K562 (cell line): ENCODE results near the gene MED15.

Source experiments
- EZH2 ChIP-seq: IDR thresholded peaks from 2 replicates; pipeline ENCODE4 v1.6.1; 2012; ENCODE audit warnings: low read depth, mild to moderate bottlenecking, inconsistent platforms, low read length, borderline replicate concordance
- FOXP1 ChIP-seq: sonication (generic); formaldehyde crosslinking; IDR thresholded peaks from 2 replicates; pipeline ENCODE4 v1.8.0; 2022; ENCODE audit warnings: mild to moderate bottlenecking, missing genetic modification reagents
- GABPA ChIP-seq: fragments of 200-800 bp; sonication (Bioruptor generic); conservative IDR thresholded peaks from 2 replicates; pipeline ENCODE4 v1.6.1; 2016; ENCODE audit warnings: low read depth, missing genetic modification characterization, missing compliant biosample characterization
- JUNB ChIP-seq: fragments of 450-650 bp; formaldehyde crosslinking; conservative IDR thresholded peaks from 2 replicates; pipeline ENCODE4 v1.4.0; 2020; ENCODE audit warnings: mild to moderate bottlenecking
- KAT7 ChIP-seq: sonication (generic); formaldehyde crosslinking; IDR thresholded peaks from 2 replicates; pipeline ENCODE4 v1.8.0; 2022; ENCODE audit warnings: missing genetic modification reagents, mild to moderate bottlenecking, borderline replicate concordance
- POLR2AphosphoS5 ChIP-seq: IDR thresholded peaks from 2 replicates; pipeline ENCODE4 v1.6.1; 2011; ENCODE audit warnings: mild to moderate bottlenecking, low read depth, low read length, moderate library complexity; ENCODE audit not compliant: control insufficient read depth, insufficient read depth
- TCF7L2 ChIP-seq: fragments of 150-350 bp; IDR thresholded peaks from 2 replicates; pipeline ENCODE4 v1.6.1; 2016; ENCODE audit warnings: low read depth, mild to moderate bottlenecking, low read length, moderate library complexity
- ZNF589 ChIP-seq: fragments of 200-800 bp; sonication (Bioruptor generic); IDR thresholded peaks from 2 replicates; pipeline ENCODE4 v1.6.1; 2016; ENCODE audit warnings: low read depth, missing genetic modification characterization, missing compliant biosample characterization
- TF ChIP-seq, protein P1 (sequence below), 3 experiments: IDR thresholded peaks in 2 of 3; conservative IDR thresholded peaks in 1 of 3; 2 replicates each; pipeline ENCODE4 v1.5.1; 2011 to 2012; ENCODE audit warnings: low read length in 3 of 3, mild to moderate bottlenecking in 3 of 3, control low read depth in 2 of 3, improper control_type of control experiment in 1 of 3, inconsistent platforms in 1 of 3, low read depth in 1 of 3, mixed read lengths in 1 of 3, moderate library complexity in 1 of 3; ENCODE audit not compliant: insufficient read depth in 2 of 3

DNA sequence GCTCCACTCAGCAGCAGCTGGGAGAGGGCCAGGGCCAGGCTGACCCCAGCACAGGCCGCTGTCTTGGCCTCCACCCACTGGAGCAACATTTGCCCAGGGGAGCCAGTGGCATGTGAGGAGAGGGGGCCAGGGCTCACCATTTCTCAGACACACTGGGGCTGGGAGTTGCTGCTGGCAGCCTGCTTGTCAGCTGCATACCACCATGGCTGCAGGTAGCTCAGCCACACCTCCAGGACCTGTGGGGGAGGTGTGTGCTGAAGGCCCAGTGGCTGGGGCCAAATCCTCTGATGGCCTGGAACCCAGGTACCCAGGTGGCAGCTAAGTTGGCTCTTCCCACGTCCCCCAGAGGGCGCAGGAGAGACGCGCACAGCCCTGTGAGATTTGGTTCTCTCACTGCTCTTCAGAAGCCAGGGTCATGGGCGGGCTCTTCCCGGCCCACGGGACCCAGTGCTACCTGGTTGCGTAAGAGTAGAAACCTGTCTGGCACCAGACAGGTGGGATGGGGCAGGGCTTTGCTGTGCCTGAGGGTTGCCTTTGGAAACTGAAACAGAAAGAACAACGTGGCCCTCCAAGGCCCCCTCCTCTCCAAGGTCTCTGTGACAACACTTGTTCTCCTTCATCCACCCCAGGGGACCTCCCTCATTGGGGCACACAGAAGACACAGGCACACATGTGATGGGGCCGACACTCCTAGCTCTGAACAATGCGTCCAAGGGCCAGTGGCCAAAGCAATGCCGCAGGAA is 98.8 kb downstream of the MED15 start:
- TF ChIP-seq EZH2 (no peak), GABPA (tag) (no peak), TCF7L2 (no peak), KAT7 (CRISPR knock-in tag) (no peak), POLR2AphosphoS5 (no peak), JUNB (no peak; the same call in 1 of the 2 replicates), FOXP1 (no peak), ZNF589 (no peak)
- TF ChIP-seq, protein P1, sequence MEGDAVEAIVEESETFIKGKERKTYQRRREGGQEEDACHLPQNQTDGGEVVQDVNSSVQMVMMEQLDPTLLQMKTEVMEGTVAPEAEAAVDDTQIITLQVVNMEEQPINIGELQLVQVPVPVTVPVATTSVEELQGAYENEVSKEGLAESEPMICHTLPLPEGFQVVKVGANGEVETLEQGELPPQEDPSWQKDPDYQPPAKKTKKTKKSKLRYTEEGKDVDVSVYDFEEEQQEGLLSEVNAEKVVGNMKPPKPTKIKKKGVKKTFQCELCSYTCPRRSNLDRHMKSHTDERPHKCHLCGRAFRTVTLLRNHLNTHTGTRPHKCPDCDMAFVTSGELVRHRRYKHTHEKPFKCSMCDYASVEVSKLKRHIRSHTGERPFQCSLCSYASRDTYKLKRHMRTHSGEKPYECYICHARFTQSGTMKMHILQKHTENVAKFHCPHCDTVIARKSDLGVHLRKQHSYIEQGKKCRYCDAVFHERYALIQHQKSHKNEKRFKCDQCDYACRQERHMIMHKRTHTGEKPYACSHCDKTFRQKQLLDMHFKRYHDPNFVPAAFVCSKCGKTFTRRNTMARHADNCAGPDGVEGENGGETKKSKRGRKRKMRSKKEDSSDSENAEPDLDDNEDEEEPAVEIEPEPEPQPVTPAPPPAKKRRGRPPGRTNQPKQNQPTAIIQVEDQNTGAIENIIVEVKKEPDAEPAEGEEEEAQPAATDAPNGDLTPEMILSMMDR (IDR thresholded peaks at IDR 0.05 in 2 of 3, conservative IDR thresholded peaks at IDR 0.05 in 1 of 3; ENCODE audit: insufficient read depth in 2 of 3, low read depth in 1 of 3, low read length in 3 of 3): peak; percentile 98 to 100 (median 99)
